HepG2 (cell line): ENCODE results near the gene ANXA9. TPM values are rescaled to one million over a fixed set of nuclear protein-coding genes. Genes with fewer than 3 reads are reported as not detected.

ENCODE experiments used
- CEBPG ChIP-seq: IDR thresholded peaks from 2 replicates; pipeline ENCODE4 v1.6.1; 2016
- ETV5 ChIP-seq: IDR thresholded peaks from 2 replicates; pipeline ENCODE4 v1.6.1; 2018; ENCODE audit warnings: missing biosample characterization, missing genetic modification reagents, inconsistent platforms, borderline replicate concordance
- FOXC1 ChIP-seq: sonication (generic); formaldehyde crosslinking; IDR thresholded peaks from 2 replicates; pipeline ENCODE4 v1.8.0; 2022; ENCODE audit warnings: mild to moderate bottlenecking, missing genetic modification reagents, borderline replicate concordance
- FOXP4 ChIP-seq: sonication (generic); formaldehyde crosslinking; IDR thresholded peaks from 2 replicates; pipeline ENCODE4 v1.4.0; 2020; ENCODE audit warnings: missing genetic modification reagents
- HDAC2 ChIP-seq: sonication (generic); formaldehyde crosslinking; IDR thresholded peaks from 2 replicates; pipeline ENCODE4 v1.4.0; 2020; ENCODE audit warnings: missing genetic modification reagents
- HES4 ChIP-seq: sonication (generic); formaldehyde crosslinking; IDR thresholded peaks from 2 replicates; pipeline ENCODE4 v1.9.0; 2021; ENCODE audit warnings: mild to moderate bottlenecking, missing genetic modification reagents, borderline replicate concordance
- MNT ChIP-seq: fragments of 450-650 bp; IDR thresholded peaks from 2 replicates; pipeline ENCODE4 v1.6.1; 2016
- POLR2A ChIP-seq, 2 experiments: IDR thresholded peaks; 2 replicates each; pipeline ENCODE4 v1.6.1; 2011; ENCODE audit warnings: low read depth in 2 of 2, low read length in 2 of 2, mild to moderate bottlenecking in 1 of 2, moderate library complexity in 1 of 2; ENCODE audit not compliant: insufficient read depth in 1 of 2
- ZMYM3 ChIP-seq: sonication (generic); formaldehyde crosslinking; IDR thresholded peaks from 2 replicates; pipeline ENCODE4 v1.5.1; 2020; ENCODE audit warnings: mild to moderate bottlenecking, missing genetic modification reagents
- ZNF749 ChIP-seq: sonication (generic); formaldehyde crosslinking; IDR thresholded peaks from 2 replicates; pipeline ENCODE4 v1.8.0; 2022; ENCODE audit warnings: mild to moderate bottlenecking, missing genetic modification reagents, moderate library complexity, borderline replicate concordance
- polyA plus RNA-seq, 8 experiments: library from polyadenylated mRNA; depleted of rRNA in 3 of 8; stranded (reverse) in 7 of 8; unstranded in 1 of 8; fragments of >200 nt; fragmentation: Illumina TruSeq in 4 of 8; extraction: Trizol in 4 of 8; gene quantifications; 2 replicates each; pipeline versions ENCODE4 v1.2.1 to v1.2.3, GENCODE V29; 2011 to 2016; ENCODE audit warnings: low read depth in 4 of 8, missing spikeins in 1 of 8, mixed read lengths in 1 of 8; ENCODE audit not compliant: insufficient read depth in 1 of 8
- total RNA-seq, 5 experiments: library from RNA; depleted of rRNA; stranded (reverse); fragments of >200 nt; fragmentation: Illumina TruSeq; extraction: Trizol; gene quantifications; 2 replicates each; pipeline ENCODE4 v1.2.3, GENCODE V29; 2016; ENCODE audit warnings: low read depth in 1 of 5
- TF ChIP-seq, protein P1 (sequence below): sonication (generic); formaldehyde crosslinking; IDR thresholded peaks from 2 replicates; pipeline ENCODE4 v1.4.0; 2020; ENCODE audit warnings: missing genetic modification reagents, borderline replicate concordance
- TF ChIP-seq, protein P2 (sequence below), 2 experiments: fragments of 450-650 bp in 1 of 2; sonication (generic) in 1 of 2; formaldehyde crosslinking; IDR thresholded peaks; 2 replicates each; pipeline versions ENCODE4 v1.5.0 to v1.8.0; 2020 to 2022; ENCODE audit warnings: mild to moderate bottlenecking in 1 of 2, missing genetic modification reagents in 1 of 2
- TF ChIP-seq, protein P3 (sequence below): sonication (generic); formaldehyde crosslinking; IDR thresholded peaks from 2 replicates; pipeline ENCODE4 v1.5.1; 2020; ENCODE audit warnings: mild to moderate bottlenecking, missing genetic modification reagents, moderate library complexity
- TF ChIP-seq, protein P4 (sequence below): sonication (generic); formaldehyde crosslinking; IDR thresholded peaks from 2 replicates; pipeline ENCODE4 v1.8.0; 2022; ENCODE audit warnings: missing genetic modification reagents, mild to moderate bottlenecking, borderline replicate concordance

Gene ANXA9
- total and polyA plus RNA-seq, 2 of the 13 experiments (the other 11 are each of a cell fraction or from before 2014, with no cell fraction given) = 13.3 to 23.9 TPM

GRCh38 chr1:150981177-150981804 lies 801 bp upstream of the ANXA9 start (continued):
- TF ChIP-seq, protein P1, sequence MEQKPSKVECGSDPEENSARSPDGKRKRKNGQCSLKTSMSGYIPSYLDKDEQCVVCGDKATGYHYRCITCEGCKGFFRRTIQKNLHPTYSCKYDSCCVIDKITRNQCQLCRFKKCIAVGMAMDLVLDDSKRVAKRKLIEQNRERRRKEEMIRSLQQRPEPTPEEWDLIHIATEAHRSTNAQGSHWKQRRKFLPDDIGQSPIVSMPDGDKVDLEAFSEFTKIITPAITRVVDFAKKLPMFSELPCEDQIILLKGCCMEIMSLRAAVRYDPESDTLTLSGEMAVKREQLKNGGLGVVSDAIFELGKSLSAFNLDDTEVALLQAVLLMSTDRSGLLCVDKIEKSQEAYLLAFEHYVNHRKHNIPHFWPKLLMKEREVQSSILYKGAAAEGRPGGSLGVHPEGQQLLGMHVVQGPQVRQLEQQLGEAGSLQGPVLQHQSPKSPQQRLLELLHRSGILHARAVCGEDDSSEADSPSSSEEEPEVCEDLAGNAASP (CRISPR knock-in tag) = peak; percentile 29; the same call in 1 of the 2 replicates
- no peak for TF ChIP-seq FOXC1 (CRISPR knock-in tag)
- peak; percentile 35 for TF ChIP-seq FOXP4 (CRISPR knock-in tag)
- peak in 1 of 2 experiments; percentile 72 for TF ChIP-seq POLR2A (IDR thresholded peaks at IDR 0.05; ENCODE audit: insufficient read depth in 1 of 2, low read depth in 2 of 2, low read length in 2 of 2)
- no peak for TF ChIP-seq HES4 (CRISPR knock-in tag)
- TF ChIP-seq CEBPG = peak; percentile 84
- TF ChIP-seq, protein P2, sequence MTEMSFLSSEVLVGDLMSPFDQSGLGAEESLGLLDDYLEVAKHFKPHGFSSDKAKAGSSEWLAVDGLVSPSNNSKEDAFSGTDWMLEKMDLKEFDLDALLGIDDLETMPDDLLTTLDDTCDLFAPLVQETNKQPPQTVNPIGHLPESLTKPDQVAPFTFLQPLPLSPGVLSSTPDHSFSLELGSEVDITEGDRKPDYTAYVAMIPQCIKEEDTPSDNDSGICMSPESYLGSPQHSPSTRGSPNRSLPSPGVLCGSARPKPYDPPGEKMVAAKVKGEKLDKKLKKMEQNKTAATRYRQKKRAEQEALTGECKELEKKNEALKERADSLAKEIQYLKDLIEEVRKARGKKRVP (CRISPR knock-in tag; IDR thresholded peaks at IDR 0.05) = peak in 1 of 2 experiments; percentile 81; a peak in 1 of 4 replicates
- TF ChIP-seq MNT = no peak
- TF ChIP-seq, protein P3, sequence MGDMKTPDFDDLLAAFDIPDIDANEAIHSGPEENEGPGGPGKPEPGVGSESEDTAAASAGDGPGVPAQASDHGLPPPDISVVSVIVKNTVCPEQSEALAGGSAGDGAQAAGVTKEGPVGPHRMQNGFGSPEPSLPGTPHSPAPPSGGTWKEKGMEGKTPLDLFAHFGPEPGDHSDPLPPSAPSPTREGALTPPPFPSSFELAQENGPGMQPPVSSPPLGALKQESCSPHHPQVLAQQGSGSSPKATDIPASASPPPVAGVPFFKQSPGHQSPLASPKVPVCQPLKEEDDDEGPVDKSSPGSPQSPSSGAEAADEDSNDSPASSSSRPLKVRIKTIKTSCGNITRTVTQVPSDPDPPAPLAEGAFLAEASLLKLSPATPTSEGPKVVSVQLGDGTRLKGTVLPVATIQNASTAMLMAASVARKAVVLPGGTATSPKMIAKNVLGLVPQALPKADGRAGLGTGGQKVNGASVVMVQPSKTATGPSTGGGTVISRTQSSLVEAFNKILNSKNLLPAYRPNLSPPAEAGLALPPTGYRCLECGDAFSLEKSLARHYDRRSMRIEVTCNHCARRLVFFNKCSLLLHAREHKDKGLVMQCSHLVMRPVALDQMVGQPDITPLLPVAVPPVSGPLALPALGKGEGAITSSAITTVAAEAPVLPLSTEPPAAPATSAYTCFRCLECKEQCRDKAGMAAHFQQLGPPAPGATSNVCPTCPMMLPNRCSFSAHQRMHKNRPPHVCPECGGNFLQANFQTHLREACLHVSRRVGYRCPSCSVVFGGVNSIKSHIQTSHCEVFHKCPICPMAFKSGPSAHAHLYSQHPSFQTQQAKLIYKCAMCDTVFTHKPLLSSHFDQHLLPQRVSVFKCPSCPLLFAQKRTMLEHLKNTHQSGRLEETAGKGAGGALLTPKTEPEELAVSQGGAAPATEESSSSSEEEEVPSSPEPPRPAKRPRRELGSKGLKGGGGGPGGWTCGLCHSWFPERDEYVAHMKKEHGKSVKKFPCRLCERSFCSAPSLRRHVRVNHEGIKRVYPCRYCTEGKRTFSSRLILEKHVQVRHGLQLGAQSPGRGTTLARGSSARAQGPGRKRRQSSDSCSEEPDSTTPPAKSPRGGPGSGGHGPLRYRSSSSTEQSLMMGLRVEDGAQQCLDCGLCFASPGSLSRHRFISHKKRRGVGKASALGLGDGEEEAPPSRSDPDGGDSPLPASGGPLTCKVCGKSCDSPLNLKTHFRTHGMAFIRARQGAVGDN (CRISPR knock-in tag) = no peak
- no peak for TF ChIP-seq ZNF749
- TF ChIP-seq, protein P4, sequence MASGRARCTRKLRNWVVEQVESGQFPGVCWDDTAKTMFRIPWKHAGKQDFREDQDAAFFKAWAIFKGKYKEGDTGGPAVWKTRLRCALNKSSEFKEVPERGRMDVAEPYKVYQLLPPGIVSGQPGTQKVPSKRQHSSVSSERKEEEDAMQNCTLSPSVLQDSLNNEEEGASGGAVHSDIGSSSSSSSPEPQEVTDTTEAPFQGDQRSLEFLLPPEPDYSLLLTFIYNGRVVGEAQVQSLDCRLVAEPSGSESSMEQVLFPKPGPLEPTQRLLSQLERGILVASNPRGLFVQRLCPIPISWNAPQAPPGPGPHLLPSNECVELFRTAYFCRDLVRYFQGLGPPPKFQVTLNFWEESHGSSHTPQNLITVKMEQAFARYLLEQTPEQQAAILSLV (CRISPR knock-in tag) = 0 out of 2 replicates have a peak, but pooled peaks have one; percentile 16
- TF ChIP-seq HDAC2 = peak; percentile 57; the same call in 1 of the 2 replicates
- TF ChIP-seq ETV5 (CRISPR knock-in tag) = peak; percentile 22; the same call in 1 of the 2 replicates
- peak; percentile 18; the same call in 1 of the 2 replicates for TF ChIP-seq ZMYM3
